K562 (cell line): ENCODE data around the gene FTO. TPM values are rescaled to one million over a fixed set of nuclear protein-coding genes. Genes with fewer than 3 reads are reported as not detected.

Source experiments
- ATAC-seq: fragments of 200-7000 bp; cut with Tn5 transposase; 3 replicates; pipeline ENCODE4 v1.9.1; 2020; ENCODE audit warnings: moderate library complexity
- BruUV-seq: library from RNA; stranded (reverse); fragments of 400-500 nt; replicated peaks from 2 replicates; lab custom pipeline; 2021; lab: Mats Ljungman, UMichigan
- CTCF ChIA-PET: fragments of 300-600 bp; formaldehyde crosslinking; extraction: SDS; loops from one replicate; lab custom pipeline; 2021; ENCODE audit warnings: low intra/inter-chr PET ratio; lab: Yijun Ruan, JAX
- POLR2A ChIA-PET: fragments of 300-600, 350-650 bp; sonication (Branson Sonifier 250); formaldehyde crosslinking; extraction: SDS; loops from one replicate; lab custom pipeline; 2021; ENCODE audit warnings: antibody characterized with exemption, inconsistent platforms; lab: Yijun Ruan, JAX
- DNase-seq, 4 experiments: peaks; one replicate each; pipeline versions ENCODE4 v3.0.0 to v3.0.0-alpha.2; 2011 to 2018; ENCODE audit warnings: low spot score in 3 of 4, mixed read lengths in 3 of 4; ENCODE audit errors: extremely low read depth in 1 of 4
- FAIRE-seq: peaks from 2 replicates; lab custom pipeline; 2011; peaks lifted over from hg19 to GRCh38; lab: Jason Lieb, UNC
- H2AFZ ChIP-seq: 2 replicates; pipeline ENCODE4 v1.6.0; 2011; ENCODE audit warnings: low read depth, low read length, control low read depth, inconsistent platforms
- H3K27ac ChIP-seq: fragments of 200-600 bp; 3 replicates; pipeline ENCODE4 v1.8.0; 2011; ENCODE audit warnings: low read depth, mild to moderate bottlenecking, control low read depth, inconsistent platforms, low read length, moderate library complexity, mixed read lengths; ENCODE audit errors: extremely low read depth
- H3K27me3 ChIP-seq, 2 experiments: fragments of 300-600 bp in 1 of 2; 2 replicates in 1 of 2; 3 replicates in 1 of 2; pipeline versions ENCODE4 v1.6.0 to v1.8.0; 2011; ENCODE audit warnings: inconsistent platforms in 2 of 2, low read length in 2 of 2, mild to moderate bottlenecking in 1 of 2, mixed read lengths in 1 of 2, moderate library complexity in 1 of 2; ENCODE audit not compliant: control insufficient read depth in 2 of 2, insufficient read depth in 2 of 2
- H3K36me3 ChIP-seq: fragments of 300-600 bp; 3 replicates; pipeline ENCODE4 v1.8.0; 2011; ENCODE audit warnings: mild to moderate bottlenecking, low read length, inconsistent platforms; ENCODE audit not compliant: control insufficient read depth, insufficient read depth
- H3K4me1 ChIP-seq, 2 experiments: fragments of 200-600 bp in 1 of 2; replicated peaks in 1 of 2; 2 replicates in 1 of 2; 3 replicates in 1 of 2; pipeline versions ENCODE4 v1.5.1 to v1.8.0; 2011; ENCODE audit warnings: inconsistent platforms in 2 of 2, low read length in 2 of 2, mild to moderate bottlenecking in 1 of 2, mixed read lengths in 1 of 2, moderate library complexity in 1 of 2; ENCODE audit not compliant: control insufficient read depth in 2 of 2, insufficient read depth in 2 of 2
- H3K4me2 ChIP-seq: 2 replicates; pipeline ENCODE4 v1.6.1; 2011; ENCODE audit warnings: low read length, control low read depth, inconsistent platforms, mixed read lengths; ENCODE audit not compliant: insufficient read depth
- H3K4me3 ChIP-seq: fragments of 200-600 bp; sonication (generic), shearing (Covaris generic); 2 replicates; pipeline ENCODE4 v1.5.1; 2016; ENCODE audit warnings: control low read depth, inconsistent platforms
- H3K79me2 ChIP-seq: fragments of 200-600 bp; 3 replicates; pipeline ENCODE4 v1.8.0; 2011; ENCODE audit warnings: low read length, inconsistent platforms; ENCODE audit not compliant: control insufficient read depth, insufficient read depth
- H3K9ac ChIP-seq, 2 experiments: 2 replicates each; pipeline versions ENCODE4 v1.6.0 to v1.6.1; 2011; ENCODE audit warnings: low read depth in 2 of 2, low read length in 2 of 2, control low read depth in 1 of 2, inconsistent platforms in 1 of 2, mild to moderate bottlenecking in 1 of 2, mixed read lengths in 1 of 2; ENCODE audit not compliant: insufficient read depth in 1 of 2
- H3K9me1 ChIP-seq: one replicate; pipeline ENCODE4 v1.6.0; 2011; ENCODE audit warnings: inconsistent platforms, mild to moderate bottlenecking, low read length, moderate library complexity; ENCODE audit not compliant: control insufficient read depth, insufficient read depth
- H3K9me3 ChIP-seq: replicated peaks from 2 replicates; pipeline ENCODE4 v1.5.1; 2011; ENCODE audit warnings: low read depth, low read length, inconsistent platforms; ENCODE audit not compliant: control insufficient read depth, insufficient read depth
- H4K20me1 ChIP-seq: replicated peaks from 2 replicates; pipeline ENCODE4 v1.6.1; 2011; ENCODE audit warnings: low read length, inconsistent platforms, mixed read lengths; ENCODE audit not compliant: control insufficient read depth, insufficient read depth
- CEBPZ ChIP-seq: fragments of 150-350 bp; IDR thresholded peaks from 2 replicates; pipeline ENCODE4 v1.6.1; 2014; ENCODE audit warnings: low read depth, mild to moderate bottlenecking, low read length, borderline replicate concordance
- FOSL1 ChIP-seq: fragments of 200-800 bp; sonication (Bioruptor generic); conservative IDR thresholded peaks from 2 replicates; pipeline ENCODE4 v1.6.1; 2016; ENCODE audit warnings: missing genetic modification characterization, missing compliant biosample characterization
- FOXP1 ChIP-seq: sonication (generic); formaldehyde crosslinking; IDR thresholded peaks from 2 replicates; pipeline ENCODE4 v1.8.0; 2022; ENCODE audit warnings: mild to moderate bottlenecking, missing genetic modification reagents
- GTF2B ChIP-seq: IDR thresholded peaks from 2 replicates; pipeline ENCODE4 v1.6.1; 2011; ENCODE audit not compliant: insufficient read length; ENCODE audit errors: extremely low read depth
- HMGN3 ChIP-seq: IDR thresholded peaks from 2 replicates; pipeline ENCODE4 v1.6.1; 2011; ENCODE audit warnings: borderline replicate concordance, low read depth, mild to moderate bottlenecking, mixed read lengths, low read length; ENCODE audit not compliant: insufficient read length; ENCODE audit errors: extremely low read depth
- L3MBTL2 ChIP-seq: fragments of 450-650 bp; IDR thresholded peaks from 2 replicates; pipeline ENCODE4 v1.6.1; 2016; ENCODE audit warnings: mild to moderate bottlenecking, moderate library complexity
- MAZ ChIP-seq, 2 experiments: fragments of 450-650 bp in 1 of 2; sonication (generic) in 1 of 2; formaldehyde crosslinking; IDR thresholded peaks in 1 of 2; conservative IDR thresholded peaks in 1 of 2; 2 replicates each; pipeline versions ENCODE4 v1.4.0 to v1.5.0; 2020; ENCODE audit warnings: mild to moderate bottlenecking in 1 of 2, missing genetic modification reagents in 1 of 2
- NR2C1 ChIP-seq, 2 experiments: fragments of 450-650 bp; IDR thresholded peaks; 2 replicates each; pipeline ENCODE4 v1.6.1; 2017; ENCODE audit warnings: mild to moderate bottlenecking in 2 of 2, antibody characterized with exemption in 1 of 2, inconsistent platforms in 1 of 2, missing compliant biosample characterization in 1 of 2, missing genetic modification characterization in 1 of 2
- NR2C2 ChIP-seq, 2 experiments: fragments of 200-800 bp in 1 of 2; sonication (Bioruptor generic) in 1 of 2; sonication (generic) in 1 of 2; formaldehyde crosslinking in 1 of 2; IDR thresholded peaks; 2 replicates each; pipeline versions ENCODE4 v1.6.1 to v1.8.0; 2016 to 2022; ENCODE audit warnings: mild to moderate bottlenecking in 1 of 2, missing compliant biosample characterization in 1 of 2, missing genetic modification characterization in 1 of 2, missing genetic modification reagents in 1 of 2
- PBX2 ChIP-seq, 2 experiments: IDR thresholded peaks in 1 of 2; conservative IDR thresholded peaks in 1 of 2; 2 replicates each; pipeline ENCODE4 v1.6.1; 2016; ENCODE audit warnings: low read depth in 2 of 2, mild to moderate bottlenecking in 1 of 2, missing compliant biosample characterization in 1 of 2, missing genetic modification characterization in 1 of 2, moderate library complexity in 1 of 2
- RBM17 ChIP-seq: fragments of 200-400 bp; formaldehyde crosslinking; IDR thresholded peaks from 2 replicates; pipeline ENCODE4 v1.6.1; 2017; ENCODE audit warnings: low read depth, mild to moderate bottlenecking, low read length, borderline replicate concordance
- RNF2 ChIP-seq: sonication (generic); IDR thresholded peaks from 2 replicates; pipeline ENCODE4 v1.6.1; 2016
- ZBTB8A ChIP-seq: fragments of 450-650 bp; IDR thresholded peaks from 2 replicates; pipeline ENCODE4 v1.6.1; 2018; ENCODE audit warnings: mild to moderate bottlenecking, moderate library complexity; ENCODE audit not compliant: partially characterized antibody
- ZNF274 ChIP-seq: IDR thresholded peaks from 2 replicates; pipeline ENCODE4 v1.6.1; 2011; ENCODE audit warnings: low read depth, mild to moderate bottlenecking, low read length, moderate library complexity, borderline replicate concordance
- ZNF3 ChIP-seq: fragments of 250-450 bp; sonication (Bioruptor Pico); IDR thresholded peaks from 2 replicates; pipeline ENCODE4 v1.5.0; 2021; ENCODE audit warnings: mild to moderate bottlenecking, moderate library complexity
- in situ Hi-C: fragments of 300-500 bp; cut with MboI; formaldehyde crosslinking; loops from 4 replicates; pipeline ENCODE4 v1.15.0; 2018; ENCODE audit warnings: inconsistent platforms, mixed read lengths
- intact Hi-C: fragments of 100-400 bp; cut with micrococcal nuclease; formaldehyde crosslinking; loops from 2 replicates; pipeline ENCODE4 v1.14.2; 2022
- polyA plus RNA-seq, 8 experiments: library from polyadenylated mRNA; depleted of rRNA in 4 of 8; stranded (reverse) in 5 of 8; unstranded in 3 of 8; fragments of >200 nt; fragmentation: Nextera tagmentation in 2 of 8; fragmentation: Illumina TruSeq in 1 of 8; extraction: Ambion mirVana in 2 of 8; extraction: Trizol in 1 of 8; gene quantifications; 2 replicates each; pipeline versions ENCODE4 v1.2.1 to v1.2.3, GENCODE V29; 2011 to 2014; ENCODE audit warnings: inconsistent platforms in 1 of 8, missing spikeins in 1 of 8
- total RNA-seq, 7 experiments: library from RNA; depleted of rRNA in 6 of 7; stranded (reverse); fragments of >200 nt in 6 of 7; fragmentation: Illumina TruSeq in 2 of 7; extraction: Trizol in 2 of 7; gene quantifications; 2 replicates each; pipeline versions ENCODE4 v1.2.1 to v1.2.3, GENCODE V29; 2011 to 2021; ENCODE audit warnings: low replicate concordance in 1 of 7

FTO gene
- total and polyA plus RNA-seq, 9 of the 15 experiments (the other 6 are each of a cell fraction or from before 2014, with no cell fraction given) = 11.3 to 27.7 (median 25.5) TPM

GRCh38 chr16:53726625-53727024 is 22.7 kb downstream of the FTO start:
- H3K27ac ChIP-seq = no peak overlapping the region
- no peak overlapping the region for H3K4me3 ChIP-seq
- H3K4me2 ChIP-seq = no peak overlapping the region
- ChIA-PET POLR2A (no interaction called here), CTCF (no interaction called here)
- DNase-seq (peak in 2 of 4 experiments; percentile 24 to 56), ATAC-seq (peak; percentile 54; the same call in 2 of the 3 replicates), FAIRE-seq (peak; percentile 81)
- no peaks in the 10 kb centered on the region for H3K27me3 ChIP-seq
- intact Hi-C loops = no loop called here
- no peak overlapping the region for H2AFZ ChIP-seq
- H3K79me2 ChIP-seq = no peaks in the 10 kb centered on the region
- in situ Hi-C loops = no loop called here
- BruUV-seq = no TSS peak
- no peaks in the 10 kb centered on the region for H3K36me3 ChIP-seq
- H3K9me3 ChIP-seq = no peaks in the 10 kb centered on the region
- H4K20me1 ChIP-seq = peaks cover 5% of the 10 kb centered on the region; the same call in 1 of the 2 replicates
- H3K9me1 ChIP-seq = peaks cover 3% of the 10 kb centered on the region
- no peak overlapping the region for H3K9ac ChIP-seq
- peaks cover 0 to 4% of the 10 kb centered on the region in 2 experiments; a peak in 1 of 5 replicates for H3K4me1 ChIP-seq
- no peak for TF ChIP-seq L3MBTL2
- TF ChIP-seq CEBPZ = no peak
- no peak for TF ChIP-seq ZBTB8A
- no peak for TF ChIP-seq HMGN3
- TF ChIP-seq ZNF3 (CRISPR knock-in tag) = no peak
- TF ChIP-seq ZNF274 = no peak
- TF ChIP-seq FOXP1 (CRISPR knock-in tag) = no peak
- TF ChIP-seq NR2C1 (IDR thresholded peaks at IDR 0.05) = peak; percentile 68
- TF ChIP-seq NR2C1 (tag; IDR thresholded peaks at IDR 0.05) = peak; percentile 87
- TF ChIP-seq NR2C2 (CRISPR knock-in tag; IDR thresholded peaks at IDR 0.05) = peak; percentile 72; the same call in 1 of the 2 replicates
- peak; percentile 47 for TF ChIP-seq NR2C2 (tag; IDR thresholded peaks at IDR 0.05)
- no peak for TF ChIP-seq GTF2B
- TF ChIP-seq FOSL1 (tag) = no peak
- no peak for TF ChIP-seq RBM17
- no peak for TF ChIP-seq RNF2
- no peak for TF ChIP-seq PBX2 (CRISPR knock-in tag; IDR thresholded peaks at IDR 0.05; ENCODE audit: low read depth)
- 0 out of 2 replicates have a peak, but pooled peaks have one; percentile 7 for TF ChIP-seq PBX2 (tag; conservative IDR thresholded peaks at IDR 0.05; ENCODE audit: low read depth)
- TF ChIP-seq MAZ (CRISPR knock-in tag; conservative IDR thresholded peaks at IDR 0.05 in 1 of 2, IDR thresholded peaks at IDR 0.05 in 1 of 2) = no peak
